Psoas muscle (tissue), 8 donors: ENCODE measurements around the gene ABLIM1. TPM values are rescaled to one million over a fixed set of nuclear protein-coding genes. Genes with fewer than 3 reads are reported as not detected.

ENCODE experiments used
- ATAC-seq, 4 donors: fragments of 200-7000 bp; cut with Tn5 transposase; one replicate each; pipeline ENCODE4 v1.9.1; 2020; ENCODE audit warnings: moderate library complexity in 3 of 4, mild to moderate bottlenecking in 2 of 4
- DNase-seq, 2 donors: peaks; one replicate each; pipeline ENCODE4 v3.0.0-alpha.2; 2020
- H3K27ac ChIP-seq: fragments of 200-600 bp; one replicate; pipeline ENCODE4 v1.8.0; 2022
- H3K27me3 ChIP-seq, 3 donors: fragments of 200-600 bp in 1 of 3; one replicate each; pipeline versions ENCODE4 v1.6.1 to v1.8.0; 2013 to 2022; ENCODE audit warnings: low read length in 2 of 3, mild to moderate bottlenecking in 2 of 3, moderate library complexity in 1 of 3; ENCODE audit not compliant: insufficient read depth in 3 of 3
- H3K36me3 ChIP-seq, 2 donors: fragments of 200-600 bp in 1 of 2; one replicate each; pipeline versions ENCODE4 v1.6.1 to v1.8.0; 2013 to 2022; ENCODE audit warnings: low read depth in 1 of 2, mild to moderate bottlenecking in 1 of 2, moderate library complexity in 1 of 2; ENCODE audit not compliant: insufficient read depth in 1 of 2
- H3K4me1 ChIP-seq: fragments of 200-600 bp; one replicate; pipeline ENCODE4 v1.8.0; 2022
- H3K4me3 ChIP-seq: fragments of 200-600 bp; one replicate; pipeline ENCODE4 v1.8.0; 2022; ENCODE audit warnings: mild to moderate bottlenecking
- H3K9me3 ChIP-seq: fragments of 200-600 bp; one replicate; pipeline ENCODE4 v1.8.0; 2022
- CTCF ChIP-seq: fragments of 200-600 bp; IDR thresholded peaks from one replicate; pipeline ENCODE4 v1.8.0; 2022; ENCODE audit warnings: antibody characterized with exemption
- WGBS, 3 donors: extraction: QIAGEN DNeasy Blood & Tissue Kit; methylation state at CpG; one replicate each; pipeline versions ENCODE4 v1.1.6 to v1.1.7; 2013; 5-methylcytosine and 5-hydroxymethylcytosine counted together
- intact Hi-C, 2 donors: fragments of 100-400 bp; cut with DNase I; formaldehyde crosslinking; loops; one replicate each; pipeline versions ENCODE4 v1.11.0 to v1.14.2; 2022
- polyA plus RNA-seq, 3 donors: library from polyadenylated mRNA; stranded (reverse); fragments of 200-250 nt; gene quantifications; one replicate each; pipeline ENCODE4 v1.2.3, GENCODE V29; 2013
- total RNA-seq, 4 donors: library from RNA; stranded (reverse); fragmentation: NEBNext Ultra II Directional in 2 of 4; extraction: Animal tissue kit (Norgen Biotek cat#: 25700) in 2 of 4; gene quantifications; one replicate each; pipeline versions ENCODE4 v1.2.1 to v1.2.4, GENCODE V29; 2021 to 2023
- donor health status: healthy with polysubstance abuse.
- donor health status: DM: no; HTN: no; CAD: no; lungs with moderate emphysema.
- donor health status: Bipolar disorder and iron deficiency.
- donor health status: healthy.
- donor health status: DM: yes; HTN: yes; CAD: no.
- donor health status: DM: no; HTN: no; CAD: no.
- donor health status: DM: no; HTN: no; CAD: no.
- donor health status: DM: yes; HTN: yes; CAD: no.

The ABLIM1 gene
- total and polyA plus RNA-seq, 7 donors: 15.4 to 183 (median 21.8) TPM

- intact Hi-C loops: no loop called here
- TF ChIP-seq CTCF: no peak
- no peak for ATAC-seq
- no peaks in the 10 kb centered on the region for H3K4me1 ChIP-seq
- WGBS, 3 donors: 44 to 100% (median 82%) methylated on average over 1 of the region's 1 CpG
- H3K9me3 ChIP-seq: no peaks in the 10 kb centered on the region
- no peaks in the 10 kb centered on the region for H3K27me3 ChIP-seq
- no peak overlapping the region for H3K27ac ChIP-seq
- no peaks in the 10 kb centered on the region for H3K36me3 ChIP-seq
- H3K4me3 ChIP-seq: no peak overlapping the region
- DNase-seq: no peak
Measured at GRCh38 chr10:114603303-114603702, 54.8 kb downstream of the ABLIM1 start.

- 74 to 86% (median 76%) methylated on average over 3 of the region's 3 CpGs for WGBS, 3 donors
- no peak for TF ChIP-seq CTCF
- no peaks in the 10 kb centered on the region for H3K9me3 ChIP-seq
- no peak for DNase-seq
- H3K27ac ChIP-seq: no peak overlapping the region
- H3K27me3 ChIP-seq: no peaks in the 10 kb centered on the region
- intact Hi-C loops: no loop called here
- H3K4me3 ChIP-seq: no peak overlapping the region
- ATAC-seq: no peak
- H3K4me1 ChIP-seq: no peaks in the 10 kb centered on the region
- no peaks in the 10 kb centered on the region for H3K36me3 ChIP-seq
Measured at GRCh38 chr10:114600057-114600456, 58.0 kb downstream of the ABLIM1 start.

GRCh38 chr10:114596793-114597192 is 61.3 kb downstream of the ABLIM1 start:
- WGBS, 3 donors: 47 to 75% (median 48%) methylated on average over 5 of the region's 5 CpGs
- Histone ChIP-seq H3K36me3 (no peaks in the 10 kb centered on the region), H3K4me1 (no peaks in the 10 kb centered on the region), H3K27ac (no peak overlapping the region), H3K4me3 (no peak overlapping the region), H3K27me3 (no peaks in the 10 kb centered on the region), H3K9me3 (no peaks in the 10 kb centered on the region)
- intact Hi-C loops: no loop called here
- DNase-seq: no peak
- no peak for TF ChIP-seq CTCF
- no peak for ATAC-seq

- Histone ChIP-seq H3K36me3 (no peaks in the 10 kb centered on the region), H3K4me3 (no peak overlapping the region), H3K27ac (no peak overlapping the region), H3K27me3 (no peaks in the 10 kb centered on the region), H3K4me1 (no peaks in the 10 kb centered on the region), H3K9me3 (no peaks in the 10 kb centered on the region)
- DNase-seq (no peak), ATAC-seq (no peak)
- intact Hi-C loops: no loop called here
- no peak for TF ChIP-seq CTCF
- WGBS, 3 donors: 97 to 99% (median 97%) methylated on average over 1 of the region's 1 CpG
Measured at GRCh38 chr10:114593816-114594468, 64.1 kb downstream of the ABLIM1 start.

- TF ChIP-seq CTCF: no peak
- intact Hi-C loops: no loop called here
Measured at GRCh38 chr10:114593240-114593792, 64.8 kb downstream of the ABLIM1 start.

More at GRCh38 chr10:114593240-114593792, 64.8 kb downstream of the ABLIM1 start:
- ATAC-seq: no peak
- Histone ChIP-seq H3K4me1 (no peaks in the 10 kb centered on the region), H3K27ac (no peak overlapping the region), H3K36me3 (no peaks in the 10 kb centered on the region), H3K4me3 (no peak overlapping the region), H3K27me3 (no peaks in the 10 kb centered on the region), H3K9me3 (no peaks in the 10 kb centered on the region)
- no peak for DNase-seq
